Activated gamma-delta T cell (primary cell): ENCODE results near the gene STEAP3.

Experiments used
- DNase-seq: peaks from one replicate; lab custom pipeline; 2025; lab: John Stamatoyannopoulos, UW

STEAP3 gene

DNA sequence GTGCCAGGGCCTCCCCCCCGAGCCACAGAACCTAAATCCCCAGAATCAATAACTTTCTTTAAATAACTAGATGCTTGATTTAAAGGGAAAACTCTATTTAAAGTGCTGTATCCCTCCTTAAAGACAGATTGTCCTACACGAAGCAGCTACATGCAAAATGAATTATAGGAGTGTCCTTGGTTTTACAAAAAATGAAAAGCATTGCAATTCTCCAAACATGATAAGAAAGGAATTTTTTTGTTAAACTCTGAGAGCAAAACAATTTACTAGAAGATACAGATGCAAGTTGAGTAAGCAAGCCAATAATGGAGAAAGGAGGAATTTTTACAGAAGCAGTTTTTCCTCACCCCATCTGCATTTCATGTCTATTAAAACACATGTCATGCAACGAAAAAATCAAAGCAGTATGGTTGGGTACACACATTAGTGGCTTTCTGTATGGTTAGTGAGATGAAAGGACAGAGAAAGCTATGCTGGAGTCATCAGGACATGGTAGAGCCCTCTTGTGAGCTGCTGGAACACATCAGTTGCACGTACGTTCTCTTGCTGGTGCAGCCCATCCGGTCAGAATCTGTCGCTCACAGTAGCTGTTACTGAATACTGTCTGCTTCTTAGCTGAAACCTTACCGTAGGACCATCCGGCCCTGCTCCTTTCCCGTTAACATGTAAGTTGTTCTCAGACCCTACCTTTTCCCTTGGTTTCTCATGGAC, 25.9 kb upstream of the STEAP3 start:
- DNase-seq: no peak

- DNase-seq: no peak
Measured at GRCh38 chr2:119198240-119198840, 25.3 kb upstream of the STEAP3 start.

DNA sequence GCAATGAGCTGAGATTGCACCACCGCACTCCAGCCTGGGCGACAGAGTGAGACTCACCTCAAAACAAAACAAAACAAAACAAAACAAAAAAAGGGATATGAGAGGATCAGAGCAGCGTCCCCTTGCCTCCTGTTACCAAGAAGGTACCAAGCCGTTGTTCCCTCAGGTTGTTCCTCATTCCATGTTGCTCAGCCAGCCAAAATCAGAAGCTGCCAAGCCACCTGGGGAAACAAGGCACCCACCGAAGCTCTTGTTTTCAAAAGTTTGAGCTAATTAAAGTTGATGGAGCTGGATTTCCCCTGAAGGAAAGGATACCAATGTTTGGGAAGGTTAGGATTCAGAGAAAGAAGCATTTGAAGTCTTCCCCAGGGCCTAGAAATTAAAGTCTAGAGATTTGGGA, 21.8 kb upstream of the STEAP3 start:
- DNase-seq: no peak

DNA sequence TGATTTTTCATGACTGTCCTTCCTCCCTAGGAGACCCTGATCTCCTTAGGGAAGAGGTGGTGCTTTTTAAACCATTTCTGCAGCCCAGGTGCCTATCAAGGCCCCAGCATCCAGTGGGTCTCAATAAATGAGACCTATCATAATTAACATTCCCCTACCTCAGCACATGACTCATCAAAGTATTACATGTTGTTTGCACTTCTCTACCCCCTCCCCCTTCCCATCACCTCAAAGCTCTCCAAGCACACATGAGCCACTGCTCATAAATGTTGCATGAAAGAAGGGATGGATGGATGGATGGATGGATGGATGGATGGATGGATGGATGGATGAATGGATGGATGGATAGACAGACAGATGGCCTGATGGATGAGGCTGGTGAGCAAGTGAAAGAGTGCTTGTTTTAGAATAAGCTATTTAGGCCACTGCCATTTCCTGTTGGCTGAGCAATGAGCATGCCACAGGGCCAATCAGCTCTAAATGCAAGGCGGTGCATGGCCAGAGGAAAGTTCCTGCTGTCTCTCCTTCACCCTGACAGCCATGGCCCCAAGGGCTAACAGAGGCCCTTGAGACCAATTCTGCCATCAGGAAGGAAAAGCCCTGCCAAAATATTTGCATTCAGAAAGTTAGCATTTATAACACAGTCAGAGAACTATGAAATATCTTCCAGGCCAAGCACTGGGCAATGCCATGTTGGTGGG, 20.9 kb upstream of the STEAP3 start:
- no peak for DNase-seq

DNA sequence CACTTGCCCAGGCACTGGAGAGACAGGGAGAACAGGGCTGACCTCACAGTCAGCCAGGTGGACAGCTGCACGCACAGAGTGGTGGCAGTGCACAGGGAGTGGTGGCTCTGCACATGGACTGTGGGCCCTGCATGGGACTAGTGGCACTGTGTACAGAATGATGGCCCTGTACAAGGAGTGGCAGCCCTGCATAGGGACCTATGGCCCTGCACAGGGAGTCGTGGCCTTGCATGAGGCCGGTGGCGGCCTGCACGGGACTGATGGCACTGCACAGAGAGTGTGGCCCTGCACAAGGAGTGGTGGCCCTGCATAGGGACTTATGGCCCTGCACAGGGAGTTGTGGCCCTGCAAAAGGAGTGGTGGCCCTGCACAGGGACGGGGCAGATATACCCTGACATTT, 19.1 kb upstream of the STEAP3 start:
- no peak for DNase-seq

DNA sequence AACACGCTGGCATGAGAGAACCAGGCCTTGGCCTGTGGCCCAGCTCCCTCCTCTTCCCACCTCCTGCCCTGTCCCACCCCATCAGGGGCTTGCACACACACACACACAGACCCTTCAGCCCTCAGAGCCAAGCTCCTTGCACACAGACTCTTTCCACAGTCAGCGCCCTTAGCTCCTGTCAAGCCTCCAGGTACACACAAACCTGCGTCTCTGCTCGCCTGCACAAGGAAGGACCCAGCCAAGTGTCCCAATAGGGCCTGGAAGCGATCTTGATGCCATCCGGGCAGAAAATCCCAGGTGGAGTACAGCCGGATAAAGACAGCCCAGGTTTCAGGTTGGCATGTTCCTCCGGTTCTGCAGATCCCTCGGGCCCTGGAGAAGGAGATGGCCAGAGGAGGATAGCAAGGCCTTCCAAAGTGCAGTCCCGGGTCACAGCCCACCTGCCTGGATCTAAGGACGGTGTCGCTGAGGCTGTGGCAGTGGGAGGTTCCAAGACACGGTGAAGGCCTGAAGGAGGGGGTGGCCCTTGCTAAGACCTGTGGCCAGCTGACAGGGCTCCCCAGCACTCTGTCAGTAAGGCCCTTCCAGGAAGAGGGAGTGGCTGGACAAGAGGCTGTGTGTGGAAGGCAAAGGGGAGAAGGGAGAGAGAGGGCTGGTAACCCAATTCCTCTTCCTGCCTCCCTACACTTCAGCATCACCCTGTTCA, 18.5 kb upstream of the STEAP3 start:
- DNase-seq: no peak

- DNase-seq: no peak
Measured at GRCh38 chr2:119206201-119206600, 17.4 kb upstream of the STEAP3 start.

DNA sequence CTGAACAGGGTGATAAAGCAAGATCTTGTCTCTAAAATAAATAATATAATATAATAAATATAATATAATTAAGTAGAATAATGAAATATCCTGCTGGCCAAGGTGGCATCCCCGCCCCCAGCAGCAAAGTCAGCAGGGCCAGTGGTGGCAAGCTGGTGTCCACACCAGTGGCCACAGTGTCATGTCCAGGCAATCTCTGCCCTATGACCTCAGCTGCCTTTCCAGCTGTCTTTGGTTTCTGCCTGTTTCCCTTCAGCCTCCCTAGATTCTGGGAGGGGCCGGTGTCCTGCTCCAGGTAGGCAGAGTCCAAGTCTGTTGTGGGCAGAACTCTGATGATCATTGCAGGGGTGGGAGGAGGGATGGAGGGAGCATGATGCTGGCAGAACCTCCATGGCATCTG, 16.2 kb upstream of the STEAP3 start:
- no peak for DNase-seq

DNA sequence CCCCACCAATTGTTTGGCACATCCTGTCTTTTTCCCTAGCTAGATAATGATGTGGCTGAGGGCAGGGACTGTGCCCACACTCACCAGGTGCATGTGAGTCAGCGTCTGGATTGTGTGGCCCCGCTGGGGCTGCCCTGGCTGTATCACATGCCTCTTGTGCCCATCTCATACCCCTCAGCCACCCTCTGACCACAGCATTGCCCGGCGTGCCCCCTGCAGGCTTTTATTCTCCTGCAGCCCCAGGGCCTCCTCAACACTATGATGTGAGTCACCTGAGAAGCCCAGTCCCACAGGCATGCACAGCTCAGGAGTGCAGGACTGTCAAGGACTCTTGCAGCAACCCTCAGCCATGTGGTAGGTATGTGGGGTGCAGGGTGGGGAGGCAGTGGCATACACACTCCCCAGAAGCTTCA, 14.8 kb upstream of the STEAP3 start:
- no peak for DNase-seq

- no peak for DNase-seq
Measured at GRCh38 chr2:119212139-119212800, 11.4 kb upstream of the STEAP3 start.

DNA sequence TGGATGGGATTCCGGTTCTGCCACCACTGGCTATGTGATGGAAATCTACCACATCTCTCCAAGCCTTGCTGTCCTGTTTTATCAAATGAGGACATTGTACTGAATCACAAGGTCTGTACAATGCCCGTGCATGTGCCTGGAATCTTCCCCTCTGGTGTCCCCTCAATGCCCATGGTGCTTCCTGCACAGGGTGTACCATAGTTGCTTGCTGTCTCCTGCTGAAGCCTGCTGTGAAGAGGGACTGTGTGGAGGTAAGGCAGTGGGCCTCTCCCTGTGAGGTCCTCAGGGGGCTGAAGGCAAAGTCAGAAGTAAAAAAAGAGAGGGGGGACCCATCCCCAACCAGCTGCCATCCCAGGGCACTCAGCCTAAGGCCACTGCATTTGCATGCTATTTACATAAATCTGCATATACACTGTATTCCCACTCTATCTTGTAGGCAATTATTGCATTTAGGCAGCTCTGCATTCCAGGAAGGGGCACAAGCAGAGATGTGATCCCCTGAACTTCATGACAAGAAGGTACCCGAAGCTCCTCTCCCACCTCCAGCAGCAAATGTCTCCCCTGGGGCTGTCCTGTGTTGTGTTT, 9.1 kb upstream of the STEAP3 start:
- DNase-seq: no peak

- no peak for DNase-seq
Measured at GRCh38 chr2:119216994-119217393, 6.6 kb upstream of the STEAP3 start.

GRCh38 chr2:119218478-119219064, 5.1 kb upstream of the STEAP3 start:
- no peak for DNase-seq

DNA sequence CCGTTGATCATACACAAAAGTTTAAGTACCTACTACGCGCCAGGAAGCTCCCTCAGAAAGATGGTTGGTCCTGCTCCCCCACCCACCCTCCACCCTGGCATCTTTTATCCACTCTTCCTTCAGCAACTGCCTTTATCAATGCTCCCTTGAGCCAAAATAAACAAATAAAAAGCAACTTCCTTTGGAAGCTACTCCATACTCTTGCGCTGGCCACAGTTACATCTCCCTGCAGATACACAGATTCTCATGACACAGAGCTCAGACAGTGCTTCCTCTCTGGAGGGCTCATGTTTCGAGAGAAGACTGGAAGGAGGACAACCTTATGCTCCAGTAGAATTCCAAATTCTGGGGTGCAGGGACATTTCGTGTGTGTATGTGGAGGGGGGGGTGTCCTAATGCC, 3.8 kb upstream of the STEAP3 start:
- no peak for DNase-seq

GRCh38 chr2:119220720-119221301, 2.8 kb upstream of the STEAP3 start:
- DNase-seq: no peak

DNA sequence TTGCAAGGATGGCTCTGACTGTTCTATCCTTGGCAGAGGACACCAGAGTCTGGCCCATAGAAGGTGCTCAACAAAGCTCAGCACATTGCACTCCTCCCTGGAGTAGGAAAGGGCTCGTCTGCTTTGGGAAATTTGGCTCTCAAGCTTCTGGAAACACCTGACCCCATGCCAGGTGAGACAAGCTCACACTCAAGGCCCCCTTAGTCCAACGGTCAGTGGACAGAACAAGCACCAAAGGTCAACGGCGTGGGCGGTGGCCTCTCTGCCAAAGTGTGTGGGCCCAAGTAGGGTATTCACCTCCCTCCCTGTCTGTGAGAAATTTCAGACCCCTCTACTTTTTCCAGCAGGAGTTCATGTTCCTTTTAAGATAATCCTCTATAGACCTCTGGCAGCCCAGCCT, 2.0 kb upstream of the STEAP3 start:
- no peak for DNase-seq

- DNase-seq: no peak
Measured at GRCh38 chr2:119222213-119222612, 1.4 kb upstream of the STEAP3 start.

DNA sequence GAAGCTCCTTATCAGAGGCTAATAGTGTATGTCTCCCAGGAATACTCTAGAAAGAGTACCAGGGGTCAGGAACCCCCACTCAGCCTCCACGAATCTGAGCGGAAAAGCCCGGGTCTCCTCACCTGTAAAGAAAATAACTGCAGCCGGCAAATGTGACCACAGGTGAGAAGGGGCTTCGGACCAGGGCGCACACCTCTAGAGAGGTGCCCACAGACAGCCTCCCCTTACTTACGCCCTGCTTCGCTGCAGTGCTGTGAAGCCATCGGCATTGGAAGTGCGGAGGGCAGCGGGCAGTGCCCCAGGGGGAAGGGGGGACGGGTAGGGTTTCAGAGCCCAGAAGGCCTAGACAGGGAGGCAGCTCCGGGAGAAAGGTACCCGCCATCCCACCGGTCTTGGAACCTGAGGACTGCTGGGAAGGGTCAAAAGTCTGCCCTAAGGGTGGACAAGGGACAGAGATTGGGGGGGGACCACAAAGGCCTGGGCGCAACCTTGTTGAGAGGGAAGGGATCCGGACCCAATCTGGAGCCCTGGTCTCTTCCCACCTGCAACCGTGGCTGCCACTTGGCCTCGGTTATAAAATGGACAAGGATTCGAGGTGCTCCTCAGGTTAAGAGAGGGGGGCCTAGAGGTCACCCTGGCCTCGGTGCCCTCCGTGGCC, 642 bp upstream of the STEAP3 start:
- DNase-seq: no peak

GRCh38 chr2:119224391-119225104, 914 bp downstream of the STEAP3 start:
- DNase-seq: no peak
